Measurements from ENCODE around the gene MESP1.

The MESP1 gene, protein sequence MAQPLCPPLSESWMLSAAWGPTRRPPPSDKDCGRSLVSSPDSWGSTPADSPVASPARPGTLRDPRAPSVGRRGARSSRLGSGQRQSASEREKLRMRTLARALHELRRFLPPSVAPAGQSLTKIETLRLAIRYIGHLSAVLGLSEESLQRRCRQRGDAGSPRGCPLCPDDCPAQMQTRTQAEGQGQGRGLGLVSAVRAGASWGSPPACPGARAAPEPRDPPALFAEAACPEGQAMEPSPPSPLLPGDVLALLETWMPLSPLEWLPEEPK

DNA sequence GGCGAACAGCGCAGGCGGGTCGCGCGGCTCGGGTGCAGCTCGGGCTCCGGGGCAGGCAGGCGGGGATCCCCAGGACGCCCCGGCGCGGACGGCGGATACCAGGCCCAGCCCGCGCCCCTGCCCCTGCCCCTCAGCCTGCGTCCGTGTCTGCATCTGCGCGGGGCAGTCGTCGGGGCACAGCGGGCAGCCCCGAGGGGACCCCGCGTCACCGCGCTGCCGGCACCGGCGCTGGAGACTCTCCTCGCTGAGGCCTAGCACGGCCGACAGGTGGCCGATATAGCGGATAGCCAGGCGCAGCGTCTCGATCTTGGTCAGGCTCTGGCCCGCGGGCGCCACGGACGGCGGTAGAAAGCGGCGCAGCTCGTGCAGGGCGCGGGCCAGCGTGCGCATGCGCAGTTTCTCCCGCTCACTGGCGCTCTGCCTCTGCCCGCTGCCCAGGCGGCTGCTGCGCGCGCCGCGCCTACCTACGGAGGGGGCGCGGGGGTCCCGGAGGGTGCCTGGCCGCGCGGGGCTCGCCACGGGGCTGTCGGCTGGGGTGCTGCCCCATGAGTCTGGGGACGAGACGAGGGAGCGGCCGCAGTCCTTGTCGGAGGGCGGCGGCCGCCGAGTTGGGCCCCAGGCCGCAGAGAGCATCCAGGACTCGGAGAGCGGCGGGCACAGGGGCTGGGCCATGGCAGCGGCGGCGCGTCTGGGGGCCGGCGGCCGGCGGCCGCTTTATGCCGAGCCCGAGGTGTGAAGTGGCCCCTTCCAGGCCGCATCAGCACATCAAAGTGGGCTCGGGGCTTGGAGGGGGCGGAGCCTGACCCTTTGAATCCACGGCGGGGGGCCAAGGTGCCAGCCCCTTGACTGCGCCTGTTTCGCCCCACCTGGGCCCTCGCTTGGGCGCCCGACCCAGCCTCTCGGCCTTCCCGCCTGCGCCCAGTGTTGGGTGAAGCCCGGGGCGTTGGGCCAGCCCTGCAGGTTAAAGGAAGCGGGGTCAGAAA is at the start of gene MESP1:
MESP1 (minus strand) TSS at position 690 of the 983 bp plus-strand sequence; CDS start at position 672, 18 bp downstream.
- H3F3A ChIP-seq (ENCODE audit: insufficient read depth): no peaks in the 10 kb centered on the region
- peak within 1 kb of the TSS; percentile 67 for H3K4me2 ChIP-seq (ENCODE audit: low read depth, low read length, poor library complexity, severe bottlenecking)
- H3K27ac ChIP-seq (ENCODE audit: low read depth, low read length): no peak within 1 kb of the TSS
- peak within 1 kb of the TSS; percentile 56 for H3K4me3 ChIP-seq (ENCODE audit: insufficient read depth, low read length, poor library complexity, severe bottlenecking)
- H3K9ac ChIP-seq (ENCODE audit: low read length): peak within 1 kb of the TSS; percentile 65
- H3K36me3 ChIP-seq (ENCODE audit: low read length): no peaks in the 10 kb centered on the region
- H2AFZ ChIP-seq (ENCODE audit: low read depth, low read length, severe bottlenecking): peak within 1 kb of the TSS; percentile 91
- no peak for TF ChIP-seq EZH2phosphoT487 (conservative IDR thresholded peaks at IDR 0.05; ENCODE audit: low read length)
- TF ChIP-seq, protein P1, sequence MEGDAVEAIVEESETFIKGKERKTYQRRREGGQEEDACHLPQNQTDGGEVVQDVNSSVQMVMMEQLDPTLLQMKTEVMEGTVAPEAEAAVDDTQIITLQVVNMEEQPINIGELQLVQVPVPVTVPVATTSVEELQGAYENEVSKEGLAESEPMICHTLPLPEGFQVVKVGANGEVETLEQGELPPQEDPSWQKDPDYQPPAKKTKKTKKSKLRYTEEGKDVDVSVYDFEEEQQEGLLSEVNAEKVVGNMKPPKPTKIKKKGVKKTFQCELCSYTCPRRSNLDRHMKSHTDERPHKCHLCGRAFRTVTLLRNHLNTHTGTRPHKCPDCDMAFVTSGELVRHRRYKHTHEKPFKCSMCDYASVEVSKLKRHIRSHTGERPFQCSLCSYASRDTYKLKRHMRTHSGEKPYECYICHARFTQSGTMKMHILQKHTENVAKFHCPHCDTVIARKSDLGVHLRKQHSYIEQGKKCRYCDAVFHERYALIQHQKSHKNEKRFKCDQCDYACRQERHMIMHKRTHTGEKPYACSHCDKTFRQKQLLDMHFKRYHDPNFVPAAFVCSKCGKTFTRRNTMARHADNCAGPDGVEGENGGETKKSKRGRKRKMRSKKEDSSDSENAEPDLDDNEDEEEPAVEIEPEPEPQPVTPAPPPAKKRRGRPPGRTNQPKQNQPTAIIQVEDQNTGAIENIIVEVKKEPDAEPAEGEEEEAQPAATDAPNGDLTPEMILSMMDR (IDR thresholded peaks at IDR 0.05; ENCODE audit: insufficient read depth, low read length, poor library complexity, severe bottlenecking): peak; percentile 49
- no peaks in the 10 kb centered on the region for H3K27me3 ChIP-seq (ENCODE audit: low read length)
- H3K9me3 ChIP-seq (ENCODE audit: insufficient read depth, low read length): no peaks in the 10 kb centered on the region
- no peaks in the 10 kb centered on the region for H3K79me2 ChIP-seq (ENCODE audit: insufficient read depth, low read length)
- no peaks in the 10 kb centered on the region for H4K20me1 ChIP-seq (ENCODE audit: low read depth, low read length)
- H3K9me2 ChIP-seq (replicated peaks; ENCODE audit: insufficient read depth, low read length): no peaks in the 10 kb centered on the region

- Histone ChIP-seq H3K4me2 (ENCODE audit: low read depth, low read length, poor library complexity, severe bottlenecking) (no peak overlapping the region), H3K36me3 (ENCODE audit: low read length) (no peaks in the 10 kb centered on the region), H3K27ac (ENCODE audit: low read depth, low read length) (no peak overlapping the region), H3K9me3 (ENCODE audit: insufficient read depth, low read length) (no peaks in the 10 kb centered on the region), H3K79me2 (ENCODE audit: insufficient read depth, low read length) (no peaks in the 10 kb centered on the region), H3K27me3 (ENCODE audit: low read length) (no peaks in the 10 kb centered on the region), H2AFZ (ENCODE audit: low read depth, low read length, severe bottlenecking) (no peak overlapping the region), H4K20me1 (ENCODE audit: low read depth, low read length) (no peaks in the 10 kb centered on the region), H3F3A (ENCODE audit: insufficient read depth) (no peaks in the 10 kb centered on the region), H3K9ac (ENCODE audit: low read length) (no peak overlapping the region), H3K4me3 (ENCODE audit: insufficient read depth, low read length, poor library complexity, severe bottlenecking) (no peak overlapping the region), H3K9me2 (replicated peaks; ENCODE audit: insufficient read depth, low read length) (no peaks in the 10 kb centered on the region)
- TF ChIP-seq, protein P1 (IDR thresholded peaks at IDR 0.05; ENCODE audit: insufficient read depth, low read length, poor library complexity, severe bottlenecking): no peak
- no peak for TF ChIP-seq EZH2phosphoT487 (conservative IDR thresholded peaks at IDR 0.05; ENCODE audit: low read length)
These were observed 49.0 kb upstream of the MESP1 start for GRCh38 chr15:89799918-89800498.

DNA sequence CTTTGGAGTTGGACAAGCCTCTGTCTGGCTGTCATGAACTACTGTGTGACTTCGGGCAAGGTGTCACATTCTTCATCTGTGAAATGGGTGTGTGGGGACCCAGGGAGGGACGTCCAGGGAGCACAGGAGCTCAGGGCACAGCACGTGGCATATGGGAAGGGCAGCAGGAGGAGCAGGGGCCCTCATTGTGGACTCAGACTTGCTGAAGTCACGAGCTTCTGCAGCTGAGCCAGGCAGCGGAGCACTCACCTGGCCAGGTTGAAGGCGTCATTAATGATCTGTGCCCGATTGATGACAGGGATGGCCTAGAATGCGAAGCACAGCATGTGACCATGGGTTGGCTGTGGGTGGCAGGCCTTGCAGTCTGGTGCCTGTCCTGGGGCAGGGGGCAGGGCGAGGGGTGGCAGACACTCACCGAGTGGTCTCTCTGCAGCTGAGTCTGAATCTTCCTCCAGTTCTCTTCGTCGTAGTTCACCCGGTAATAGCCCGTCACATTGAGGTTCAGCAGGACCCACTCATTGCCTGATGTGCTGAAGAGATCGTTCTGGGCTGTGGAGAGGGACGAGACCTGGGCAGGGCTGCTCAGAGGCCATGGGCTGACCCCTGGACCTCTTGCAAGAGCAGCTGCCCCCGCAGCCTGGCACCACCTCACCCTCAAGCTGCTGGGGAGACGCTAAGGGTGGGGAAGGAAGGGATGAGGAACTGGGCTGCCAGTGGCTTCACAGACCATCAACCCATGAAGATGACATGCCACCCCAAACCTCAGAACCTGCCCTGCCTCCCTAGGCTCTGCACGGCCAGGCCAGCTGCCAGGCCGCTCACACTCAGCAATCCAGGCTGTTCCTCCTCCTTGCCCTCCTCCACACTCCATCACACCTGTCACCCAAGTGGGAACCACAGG is 48.2 kb upstream of the MESP1 start:
- H3K9ac ChIP-seq (ENCODE audit: low read length): no peak overlapping the region
- H4K20me1 ChIP-seq (ENCODE audit: low read depth, low read length): no peaks in the 10 kb centered on the region
- H2AFZ ChIP-seq (ENCODE audit: low read depth, low read length, severe bottlenecking): no peak overlapping the region
- no peak overlapping the region for H3K4me3 ChIP-seq (ENCODE audit: insufficient read depth, low read length, poor library complexity, severe bottlenecking)
- H3K27ac ChIP-seq (ENCODE audit: low read depth, low read length): no peak overlapping the region
- H3F3A ChIP-seq (ENCODE audit: insufficient read depth): no peaks in the 10 kb centered on the region
- no peaks in the 10 kb centered on the region for H3K79me2 ChIP-seq (ENCODE audit: insufficient read depth, low read length)
- no peaks in the 10 kb centered on the region for H3K9me3 ChIP-seq (ENCODE audit: insufficient read depth, low read length)
- no peak overlapping the region for H3K4me2 ChIP-seq (ENCODE audit: low read depth, low read length, poor library complexity, severe bottlenecking)
- H3K9me2 ChIP-seq (replicated peaks; ENCODE audit: insufficient read depth, low read length): no peaks in the 10 kb centered on the region
- no peaks in the 10 kb centered on the region for H3K27me3 ChIP-seq (ENCODE audit: low read length)
- no peak for TF ChIP-seq EZH2phosphoT487 (conservative IDR thresholded peaks at IDR 0.05; ENCODE audit: low read length)
- TF ChIP-seq, protein P1 (IDR thresholded peaks at IDR 0.05; ENCODE audit: insufficient read depth, low read length, poor library complexity, severe bottlenecking): no peak
- no peaks in the 10 kb centered on the region for H3K36me3 ChIP-seq (ENCODE audit: low read length)
